ENCODE measurements around the gene ZHX3.

ZHX3 gene

GRCh38 chr20:41223112-41223511 is 94.4 kb downstream of the ZHX3 start:
- no peak for DNase-seq (ENCODE audit: low read depth in 2 of 2)

DNA sequence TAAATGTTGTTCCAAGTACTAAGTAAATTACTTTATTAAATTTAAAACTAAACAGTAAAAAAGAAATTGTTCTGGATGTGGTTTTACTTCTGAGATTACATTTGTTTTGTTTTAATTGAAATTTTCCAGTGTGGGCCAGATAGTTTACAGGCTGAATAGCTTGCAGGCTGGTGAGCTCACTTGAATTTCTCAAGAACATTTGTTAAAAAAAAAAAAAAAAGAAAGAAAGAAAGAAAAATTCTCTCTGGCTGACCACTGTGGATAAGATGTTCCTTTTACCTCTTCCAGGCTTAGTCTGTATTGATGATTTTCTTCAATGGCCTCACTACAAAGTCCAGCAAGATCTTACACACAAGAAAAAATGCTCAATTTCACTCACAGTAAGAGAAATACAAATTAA is 94.8 kb downstream of the ZHX3 start:
- DNase-seq (ENCODE audit: low read depth in 2 of 2): no peak

DNA sequence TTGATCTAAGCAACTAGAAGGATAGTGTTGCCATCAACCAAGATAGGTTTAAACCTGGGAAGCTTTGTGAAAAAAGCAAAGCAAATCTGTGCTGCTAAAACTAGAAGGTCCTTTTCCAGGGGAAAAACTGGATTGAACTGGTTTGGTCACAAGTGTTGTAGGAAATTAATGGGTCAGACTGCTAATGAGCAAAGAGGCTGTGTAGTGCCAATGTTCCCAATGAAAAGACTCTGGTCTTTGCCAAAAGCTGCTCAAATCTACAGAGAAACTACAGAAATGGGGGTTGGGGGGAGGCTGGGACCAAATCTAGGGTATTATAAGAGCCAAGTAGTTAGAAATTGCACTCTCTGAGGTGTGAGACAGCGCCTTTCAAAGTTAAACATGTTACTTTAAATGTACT is 95.2 kb downstream of the ZHX3 start:
- DNase-seq (ENCODE audit: low read depth in 2 of 2): no peak

GRCh38 chr20:41221614-41222218 is 95.8 kb downstream of the ZHX3 start:
- no peak for DNase-seq (ENCODE audit: low read depth in 2 of 2)

- no peak for DNase-seq (ENCODE audit: low read depth in 2 of 2)
Measured at GRCh38 chr20:41219824-41220223, 97.7 kb downstream of the ZHX3 start.

GRCh38 chr20:41218466-41218865 is 99.1 kb downstream of the ZHX3 start:
- DNase-seq (ENCODE audit: low read depth in 2 of 2): no peak

GRCh38 chr20:41217422-41217821 is 100.1 kb downstream of the ZHX3 start:
- no peak for DNase-seq (ENCODE audit: low read depth in 2 of 2)

- DNase-seq (ENCODE audit: low read depth in 2 of 2): no peak
Measured at GRCh38 chr20:41214666-41215065, 102.9 kb downstream of the ZHX3 start.

GRCh38 chr20:41214202-41214601 is 103.3 kb downstream of the ZHX3 start:
- no peak for DNase-seq (ENCODE audit: low read depth in 2 of 2)

DNA sequence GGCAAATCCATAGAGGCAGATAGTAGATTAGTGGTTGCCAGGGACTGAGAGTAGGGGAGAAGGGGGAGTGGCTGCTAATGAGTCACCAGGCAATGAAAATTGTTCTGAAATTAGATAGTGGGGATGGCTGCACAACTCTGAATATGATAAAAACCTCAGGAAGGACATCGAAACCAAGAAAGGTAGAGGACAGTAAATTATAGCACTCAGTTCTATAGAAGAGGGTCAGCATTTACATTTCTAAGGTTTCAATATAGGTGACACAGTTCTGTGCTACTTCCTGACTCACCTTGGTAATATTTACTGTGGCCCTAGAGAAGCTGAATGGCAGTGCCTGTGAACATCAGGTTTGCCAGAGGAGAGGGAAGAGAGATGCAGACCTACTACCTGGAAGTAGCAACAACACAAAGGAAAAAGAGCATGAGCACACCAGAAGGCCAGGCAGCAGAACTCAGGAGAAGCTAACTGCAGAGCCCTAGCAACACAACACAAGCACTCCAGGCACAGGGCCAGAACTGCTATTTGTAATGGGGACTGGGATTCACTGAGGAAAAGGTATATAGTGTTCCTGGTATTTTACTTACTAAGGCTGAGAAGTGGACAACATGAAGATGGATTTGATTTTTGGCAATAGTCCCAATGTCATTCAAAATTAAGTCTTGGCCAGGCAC is 104.2 kb downstream of the ZHX3 start:
- no peak for DNase-seq (ENCODE audit: low read depth in 2 of 2)

GRCh38 chr20:41205313-41205712 is 112.2 kb downstream of the ZHX3 start:
- DNase-seq (ENCODE audit: low read depth in 2 of 2): no peak

DNA sequence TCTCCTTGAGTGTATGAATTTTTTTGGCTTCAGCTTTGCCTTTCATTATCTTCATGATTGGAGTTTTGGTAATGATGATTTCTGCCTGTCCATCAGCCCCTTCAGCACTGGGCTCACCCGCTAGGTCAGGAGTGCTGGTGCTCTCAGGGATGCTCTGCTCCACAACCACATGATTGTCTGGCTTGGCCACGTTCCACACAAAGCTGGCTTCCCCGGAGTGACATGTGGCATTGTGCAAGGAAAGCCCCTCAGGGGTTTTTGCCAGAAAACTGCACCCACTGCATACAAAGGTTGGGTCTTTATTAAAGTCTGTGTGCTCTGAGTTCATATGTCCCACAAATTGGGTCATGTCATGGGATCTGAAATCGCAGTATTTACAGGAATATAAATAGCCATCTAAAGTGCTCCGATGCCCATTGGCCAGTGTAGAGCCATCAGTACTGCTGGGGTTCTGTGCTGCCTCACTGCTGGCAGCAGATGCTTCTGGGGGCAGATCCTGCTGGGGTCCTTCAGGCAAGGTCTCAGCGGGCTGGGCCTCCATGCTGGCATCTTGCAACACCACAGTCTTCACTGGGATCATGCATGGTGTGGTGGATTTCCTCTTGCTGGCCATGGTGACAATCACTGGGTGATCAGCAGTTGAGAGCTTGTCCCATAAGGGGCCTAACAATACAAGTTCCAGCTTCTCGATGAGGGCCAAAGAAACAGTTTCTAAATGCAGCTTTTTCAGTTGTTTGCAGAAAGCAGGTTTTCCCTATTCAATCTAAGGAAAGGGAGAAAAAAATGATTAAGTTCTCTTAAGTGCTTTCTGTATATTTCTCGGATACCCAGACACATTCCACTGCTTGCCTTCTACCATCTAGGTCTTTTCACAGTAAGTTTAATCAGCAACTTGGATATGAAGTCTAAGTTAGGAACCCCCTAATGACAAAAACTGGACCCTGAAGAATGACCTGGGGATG is 112.9 kb downstream of the ZHX3 start:
- no peak for DNase-seq (ENCODE audit: low read depth in 2 of 2)

GRCh38 chr20:41203660-41204059 is 113.9 kb downstream of the ZHX3 start:
- DNase-seq (ENCODE audit: low read depth in 2 of 2): no peak

DNA sequence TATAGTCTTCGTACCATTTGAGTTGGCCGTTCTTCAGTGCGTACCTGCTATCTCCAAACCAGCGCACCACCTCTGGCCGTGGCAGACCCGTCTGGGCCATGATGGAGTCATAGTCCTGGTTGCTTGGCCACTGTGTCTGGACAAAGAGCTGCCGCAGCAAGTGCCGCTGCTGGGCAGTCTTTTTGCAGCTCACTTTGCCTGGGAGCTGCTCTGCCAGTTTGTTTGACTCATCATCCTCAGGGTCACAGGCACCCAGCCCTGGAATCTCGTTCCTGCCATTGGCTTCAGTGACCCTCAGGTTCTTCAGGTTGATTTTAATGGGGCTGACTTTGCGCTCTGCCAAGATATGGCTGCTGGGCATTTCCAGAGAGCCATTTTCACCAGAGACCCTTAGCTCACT is 115.1 kb downstream of the ZHX3 start:
- DNase-seq (ENCODE audit: low read depth in 2 of 2): no peak

GRCh38 chr20:41201760-41202159 is 115.8 kb downstream of the ZHX3 start:
- DNase-seq (ENCODE audit: low read depth in 2 of 2): no peak

DNA sequence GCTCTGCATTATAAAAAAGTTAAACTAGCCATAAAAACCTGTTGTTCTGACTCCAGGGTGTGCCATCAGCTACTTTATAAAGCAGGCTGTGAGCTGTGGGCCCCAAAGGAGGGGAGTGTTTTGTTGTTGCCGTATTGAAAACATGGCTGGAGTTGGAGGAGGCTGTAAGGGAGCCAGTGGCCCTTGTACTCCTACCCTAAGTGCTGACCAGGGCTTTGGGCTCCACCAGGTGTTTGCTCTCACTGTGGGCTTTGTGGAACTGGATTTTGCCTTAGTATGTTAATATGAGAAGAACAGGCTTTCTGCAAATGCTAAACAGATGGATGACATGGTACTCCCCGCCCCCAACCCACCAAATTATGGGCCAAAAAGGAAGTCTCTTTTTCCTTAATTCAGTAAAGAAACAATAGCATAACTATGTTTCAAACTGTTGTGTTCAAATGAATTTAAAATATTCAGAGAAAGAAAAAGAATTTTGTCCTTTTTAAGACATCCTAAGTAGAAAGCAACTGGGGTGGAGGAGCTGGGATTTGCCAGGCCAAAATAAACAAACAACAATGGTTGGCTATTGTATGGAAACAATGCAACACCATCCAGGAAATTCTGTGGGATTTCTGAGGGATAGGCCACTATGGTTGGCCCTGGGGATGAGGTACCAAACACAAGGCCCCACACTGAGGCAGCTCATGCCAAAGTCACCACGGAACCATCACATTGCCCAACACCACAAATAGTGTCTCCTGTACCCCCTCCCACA is 116.9 kb downstream of the ZHX3 start:
- no peak for DNase-seq (ENCODE audit: low read depth in 2 of 2)

GRCh38 chr20:41198443-41198842 is 119.1 kb downstream of the ZHX3 start:
- no peak for DNase-seq (ENCODE audit: low read depth in 2 of 2)

- DNase-seq (ENCODE audit: low read depth in 2 of 2): no peak
Measured at GRCh38 chr20:41196653-41197225, 120.8 kb downstream of the ZHX3 start.

- DNase-seq (ENCODE audit: low read depth in 2 of 2): no peak
Measured at GRCh38 chr20:41192575-41192974, 125.0 kb downstream of the ZHX3 start.

DNA sequence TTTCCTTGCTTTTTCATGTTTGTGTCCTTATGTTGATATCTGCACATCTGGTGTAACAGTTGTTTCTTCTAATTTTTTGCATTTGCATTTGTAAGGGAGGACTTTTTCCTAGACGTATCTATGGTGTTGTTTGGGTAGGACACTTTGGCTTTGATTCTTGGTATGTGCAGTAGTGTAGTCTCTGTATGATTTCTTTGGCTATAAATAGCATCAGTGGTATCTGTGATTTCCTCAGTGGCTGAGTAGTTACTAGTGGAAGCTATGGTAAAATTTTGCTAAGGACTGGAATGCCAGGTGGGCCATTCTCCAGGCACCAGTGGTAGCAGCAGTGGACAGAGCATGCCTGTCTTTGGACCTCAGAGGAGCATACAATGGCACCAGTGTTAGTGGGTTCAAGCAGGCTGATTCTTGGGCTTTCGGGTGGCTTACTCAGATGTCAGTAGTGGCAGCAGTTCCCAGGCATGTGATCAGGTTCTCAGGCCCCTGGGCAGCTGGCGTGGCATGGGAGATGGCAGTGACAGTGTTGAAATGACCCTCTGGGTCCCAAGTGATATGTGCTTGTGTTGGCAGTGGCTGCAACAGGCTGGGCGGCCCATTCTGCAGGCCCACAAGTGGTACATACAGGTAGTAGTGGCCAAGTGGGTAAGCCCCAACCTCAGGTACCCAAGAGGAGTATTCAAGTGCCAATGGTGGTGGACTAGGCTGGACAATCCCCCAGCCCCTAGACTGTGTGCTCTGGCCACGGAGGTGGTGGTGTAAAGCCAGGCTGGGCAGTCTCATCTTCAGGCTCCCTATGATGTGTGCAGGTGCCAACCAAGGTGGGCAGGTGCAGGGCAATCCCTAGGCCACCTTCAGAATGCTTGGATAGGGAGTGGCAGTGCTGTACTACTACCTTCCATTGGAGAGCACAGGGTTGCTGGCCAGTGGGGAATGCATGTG is 125.7 kb downstream of the ZHX3 start:
- DNase-seq (ENCODE audit: low read depth in 2 of 2): no peak

Measured in stimulated activated CD4-positive, alpha-beta T cell treated with anti-CD3 and anti-CD28 coated beads, Interleukin-4, amount 100 ng/mL, for 48 hours (primary cell).